Neural cell (in vitro differentiated cells): ENCODE data around the gene IL10RB. TPM values are rescaled to one million over a fixed set of nuclear protein-coding genes. Genes with fewer than 3 reads are reported as not detected.

ENCODE experiments used
- H2AFZ ChIP-seq: fragments of 200-600, 300-800 bp; sonication (generic), shearing (Covaris generic); 2 replicates; pipeline ENCODE4 v1.6.0; 2014; ENCODE audit warnings: low read depth, mild to moderate bottlenecking, antibody characterized with exemption, low read length, moderate library complexity
- H3F3A ChIP-seq: fragments of 200-600 bp; shearing (Covaris generic); 2 replicates; pipeline ENCODE4 v1.6.1; 2016; ENCODE audit warnings: mild to moderate bottlenecking, moderate library complexity, mixed read lengths, antibody characterized with exemption, low read length; ENCODE audit not compliant: insufficient read depth, poor library complexity, severe bottlenecking
- H3K27ac ChIP-seq: fragments of 200-600, 300-800 bp; sonication (generic), shearing (Covaris generic); 2 replicates; pipeline ENCODE4 v1.5.1; 2014; ENCODE audit warnings: mild to moderate bottlenecking, low read length, moderate library complexity
- H3K27me3 ChIP-seq: fragments of 300-800, 200-600 bp; sonication (generic), shearing (Covaris generic); 2 replicates; pipeline ENCODE4 v1.6.0; 2014; ENCODE audit warnings: mild to moderate bottlenecking, low read depth, low read length, moderate library complexity; ENCODE audit not compliant: insufficient read depth
- H3K36me3 ChIP-seq: fragments of 300-800, 200-600 bp; sonication (generic), shearing (Covaris generic); 2 replicates; pipeline ENCODE4 v1.5.1; 2014; ENCODE audit warnings: mild to moderate bottlenecking, antibody characterized with exemption, low read length, moderate library complexity; ENCODE audit not compliant: insufficient read depth
- H3K4me2 ChIP-seq: fragments of 300-800, 200-600 bp; sonication (generic), shearing (Covaris generic); 2 replicates; pipeline ENCODE4 v1.6.0; 2014; ENCODE audit warnings: mild to moderate bottlenecking, low read length
- H3K4me3 ChIP-seq: fragments of 300-800, 200-600 bp; sonication (generic), shearing (Covaris generic); 2 replicates; pipeline ENCODE4 v1.5.1; 2014; ENCODE audit warnings: mild to moderate bottlenecking, low read length, moderate library complexity
- H3K79me2 ChIP-seq: fragments of 200-600 bp; shearing (Covaris generic); replicated peaks from 2 replicates; pipeline ENCODE4 v1.6.0; 2014; ENCODE audit warnings: mild to moderate bottlenecking, low read length, moderate library complexity; ENCODE audit not compliant: insufficient read depth
- H3K9ac ChIP-seq: fragments of 300-800, 200-600 bp; sonication (generic), shearing (Covaris generic); 2 replicates; pipeline ENCODE4 v1.6.1; 2016; ENCODE audit warnings: mild to moderate bottlenecking, low read length, mixed read lengths
- H3K9me2 ChIP-seq: fragments of 200-600 bp; shearing (Covaris generic); 2 replicates; pipeline ENCODE4 v1.6.1; 2016; ENCODE audit warnings: mild to moderate bottlenecking, low read length, mixed read lengths; ENCODE audit not compliant: insufficient read depth
- H3K9me3 ChIP-seq: fragments of 200-600, 300-800 bp; sonication (generic), shearing (Covaris generic); 2 replicates; pipeline ENCODE4 v1.6.1; 2016; ENCODE audit warnings: mild to moderate bottlenecking, mixed run types, low read length, moderate library complexity, mixed read lengths
- H4K20me1 ChIP-seq: fragments of 200-600 bp; shearing (Covaris generic); 2 replicates; pipeline ENCODE4 v1.6.1; 2016; ENCODE audit warnings: mild to moderate bottlenecking, mixed run types; ENCODE audit not compliant: insufficient read depth
- CTCF ChIP-seq: fragments of 450-650 bp; IDR thresholded peaks from 2 replicates; pipeline ENCODE4 v1.5.1; 2014; ENCODE audit warnings: antibody characterized with exemption, mild to moderate bottlenecking, moderate library complexity; ENCODE audit not compliant: poor library complexity, severe bottlenecking
- EP300 ChIP-seq: fragments of 450-650 bp; conservative IDR thresholded peaks from 2 replicates; pipeline ENCODE4 v1.6.1; 2014; ENCODE audit warnings: antibody characterized with exemption, mild to moderate bottlenecking, moderate library complexity; ENCODE audit not compliant: poor library complexity, severe bottlenecking
- EZH2 ChIP-seq: fragments of 200-600, 300-800 bp; shearing (Covaris generic), sonication (generic); IDR thresholded peaks from 2 replicates; pipeline ENCODE4 v1.6.1; 2014; ENCODE audit warnings: antibody characterized with exemption, low read length, borderline replicate concordance, mild to moderate bottlenecking; ENCODE audit not compliant: insufficient read depth, poor library complexity, severe bottlenecking
- MXI1 ChIP-seq: fragments of 450-650 bp; conservative IDR thresholded peaks from 2 replicates; pipeline ENCODE4 v1.6.1; 2014; ENCODE audit warnings: antibody characterized with exemption, mild to moderate bottlenecking; ENCODE audit not compliant: poor library complexity, severe bottlenecking
- POLR2AphosphoS5 ChIP-seq: IDR thresholded peaks from 2 replicates; pipeline ENCODE4 v1.6.1; 2012
- RAD21 ChIP-seq: fragments of 450-650 bp; conservative IDR thresholded peaks from 2 replicates; pipeline ENCODE4 v1.6.1; 2014; ENCODE audit warnings: antibody characterized with exemption, mild to moderate bottlenecking, moderate library complexity
- REST ChIP-seq: IDR thresholded peaks from 2 replicates; pipeline ENCODE4 v1.6.1; 2012; ENCODE audit warnings: borderline replicate concordance
- SMC3 ChIP-seq: fragments of 450-650 bp; conservative IDR thresholded peaks from 2 replicates; pipeline ENCODE4 v1.6.1; 2014; ENCODE audit warnings: antibody characterized with exemption, mild to moderate bottlenecking, moderate library complexity; ENCODE audit not compliant: poor library complexity
- TAF1 ChIP-seq: IDR thresholded peaks from 2 replicates; pipeline ENCODE4 v1.6.1; 2012; ENCODE audit warnings: low read depth
- polyA plus RNA-seq: library from polyadenylated mRNA; depleted of rRNA; stranded (reverse); fragments of >200 nt; gene quantifications from 2 replicates; pipeline ENCODE4 v1.2.3, GENCODE V29; 2014

The IL10RB gene
- polyA plus RNA-seq, 1 donor from 2014 or later = 6.0 TPM

- Histone ChIP-seq H3K4me3 (no peak overlapping the region), H3K79me2 (no peaks in the 10 kb centered on the region), H3K27ac (no peak overlapping the region), H3K4me2 (no peak overlapping the region), H4K20me1 (no peaks in the 10 kb centered on the region), H3K9me2 (no peaks in the 10 kb centered on the region), H3K9ac (no peak overlapping the region), H3K27me3 (no peaks in the 10 kb centered on the region), H2AFZ (no peak overlapping the region), H3F3A (no peaks in the 10 kb centered on the region), H3K36me3 (peaks cover 6% of the 10 kb centered on the region), H3K9me3 (no peaks in the 10 kb centered on the region)
- TF ChIP-seq EZH2 (no peak), MXI1 (no peak)
Measured at GRCh38 chr21:33258475-33258874, 7.7 kb upstream of the IL10RB start.

GRCh38 chr21:33259428-33259827 is 6.7 kb upstream of the IL10RB start:
- Histone ChIP-seq H3K4me3 (no peak overlapping the region), H3F3A (no peaks in the 10 kb centered on the region), H3K9ac (no peak overlapping the region), H3K4me2 (no peak overlapping the region), H3K9me3 (no peaks in the 10 kb centered on the region), H4K20me1 (no peaks in the 10 kb centered on the region), H3K79me2 (no peaks in the 10 kb centered on the region), H3K27me3 (no peaks in the 10 kb centered on the region), H3K27ac (no peak overlapping the region), H2AFZ (no peak overlapping the region), H3K9me2 (no peaks in the 10 kb centered on the region), H3K36me3 (peaks cover 6% of the 10 kb centered on the region)
- TF ChIP-seq REST (no peak), POLR2AphosphoS5 (no peak), CTCF (no peak), EZH2 (no peak), MXI1 (no peak), RAD21 (no peak), SMC3 (no peak), EP300 (no peak), TAF1 (no peak)

GRCh38 chr21:33259995-33260394 is 6.2 kb upstream of the IL10RB start:
- Histone ChIP-seq H3K9me3 (no peaks in the 10 kb centered on the region), H3K27me3 (no peaks in the 10 kb centered on the region), H3K9ac (no peak overlapping the region), H2AFZ (no peak overlapping the region), H3K79me2 (no peaks in the 10 kb centered on the region), H3K27ac (no peak overlapping the region), H3K4me3 (no peak overlapping the region), H4K20me1 (no peaks in the 10 kb centered on the region), H3K36me3 (peaks cover 6% of the 10 kb centered on the region), H3K9me2 (no peaks in the 10 kb centered on the region), H3K4me2 (no peak overlapping the region), H3F3A (no peaks in the 10 kb centered on the region)
- no peak for TF ChIP-seq TAF1
- no peak for TF ChIP-seq EZH2
- TF ChIP-seq EP300 = no peak
- TF ChIP-seq SMC3 = no peak
- no peak for TF ChIP-seq REST
- no peak for TF ChIP-seq MXI1
- TF ChIP-seq POLR2AphosphoS5 = no peak
- no peak for TF ChIP-seq CTCF
- TF ChIP-seq RAD21 = no peak
